Measurements from ENCODE around the gene MYO1F.
"Not testable (repeated sequence)": the region's sequence is repeated elsewhere in the genome, so short reads cannot be mapped to it uniquely, and the experiment has no call there.

MYO1F gene

GRCh38 chr19:8514505-8515009 is 62.7 kb downstream of the MYO1F start:
- DNase-seq, result not testable (repeated sequence)

- peak; percentile 97 for DNase-seq
These were observed 63.3 kb downstream of the MYO1F start, which contains the start of gene ZNF414 for GRCh38 chr19:8513687-8514504. Gene ZNF414 (minus strand): TSS chr19:8514167. CDS start chr19:8514046, 121 bp downstream.

- no peak for DNase-seq
These were observed 64.1 kb downstream of the MYO1F start for GRCh38 chr19:8513036-8513686.

- no peak for DNase-seq
These were observed 64.9 kb downstream of the MYO1F start for GRCh38 chr19:8512115-8512967.

GRCh38 chr19:8511573-8512101 is 65.6 kb downstream of the MYO1F start:
- no peak for DNase-seq

- DNase-seq, result no peak
These were observed 66.6 kb downstream of the MYO1F start for GRCh38 chr19:8510589-8511115.

- DNase-seq, result no peak
These were observed 70.8 kb downstream of the MYO1F start for GRCh38 chr19:8506402-8506957.

GRCh38 chr19:8505680-8506401 is 71.4 kb downstream of the MYO1F start:
- DNase-seq, result peak; percentile 76

GRCh38 chr19:8504919-8505318 is 72.3 kb downstream of the MYO1F start:
- no peak for DNase-seq

GRCh38 chr19:8504171-8504570 is 73.1 kb downstream of the MYO1F start:
- no peak for DNase-seq

- no peak for DNase-seq
These were observed 73.7 kb downstream of the MYO1F start for GRCh38 chr19:8503510-8503909.

- no peak for DNase-seq
These were observed 75.3 kb downstream of the MYO1F start for GRCh38 chr19:8501981-8502380.

- no peak for DNase-seq
These were observed 75.7 kb downstream of the MYO1F start for GRCh38 chr19:8501516-8501915.

- no peak for DNase-seq
These were observed 77.1 kb downstream of the MYO1F start for GRCh38 chr19:8500158-8500557.

GRCh38 chr19:8499048-8499833 is 78.0 kb downstream of the MYO1F start:
- no peak for DNase-seq

GRCh38 chr19:8498295-8498694 is 78.9 kb downstream of the MYO1F start:
- no peak for DNase-seq

- DNase-seq, result no peak
These were observed 83.1 kb downstream of the MYO1F start for GRCh38 chr19:8494158-8494557.

GRCh38 chr19:8491574-8491973 is 85.7 kb downstream of the MYO1F start:
- no peak for DNase-seq

GRCh38 chr19:8490873-8491272 is 86.4 kb downstream of the MYO1F start:
- no peak for DNase-seq

- no peak for DNase-seq
These were observed 86.9 kb downstream of the MYO1F start for GRCh38 chr19:8490395-8490760.

All from activated naive CD4-positive, alpha-beta T cell treated with anti-CD3 and anti-CD28 coated beads, Interleukin-2, amount 50 U/mL, for 16 hours (primary cell).